SK-N-MC (cell line): Measurements from ENCODE around the gene CHST4.

Experiments used
- EZH2 ChIP-seq: fragments of 200-600 bp; sonication (generic); IDR thresholded peaks from one replicate; pipeline ENCODE4 v1.6.1; 2017; ENCODE audit warnings: antibody characterized with exemption
- FOXP2 ChIP-seq: optimal IDR thresholded peaks from 2 replicates; pipeline ENCODE3; 2011; ENCODE audit warnings: mild to moderate bottlenecking, moderate library complexity; ENCODE audit not compliant: insufficient read depth; ENCODE audit errors: extremely low read length, control extremely low read depth
- POLR2AphosphoS5 ChIP-seq: IDR thresholded peaks from 2 replicates; pipeline ENCODE4 v1.6.1; 2012; ENCODE audit warnings: mild to moderate bottlenecking, low read depth, low read length, borderline replicate concordance

GRCh38 chr16:71568551-71568950 lies 42.3 kb downstream of the CHST4 start:
- TF ChIP-seq EZH2 (no peak), POLR2AphosphoS5 (no peak), FOXP2 (no peak)
